Peyer's patch (tissue), 4 donors: Measurements from ENCODE around the gene MKNK1.

Experiments used
- CTCF ChIP-seq, 6 experiments: fragments of 450-650 bp in 4 of 6; fragments of 200-600 bp in 2 of 6; sonication (generic) in 1 of 6; IDR thresholded peaks; one replicate each; pipeline ENCODE4 v1.5.1; 2017 to 2019; ENCODE audit warnings: antibody characterized with exemption in 6 of 6, mild to moderate bottlenecking in 3 of 6, moderate library complexity in 1 of 6
- POLR2A ChIP-seq, 2 donors: fragments of 450-650 bp; IDR thresholded peaks; one replicate each; pipeline ENCODE4 v1.5.1; 2017; ENCODE audit warnings: antibody characterized with exemption in 2 of 2, mild to moderate bottlenecking in 2 of 2, moderate library complexity in 2 of 2

GRCh38 chr1:46530311-46530710 is 73.8 kb downstream of the MKNK1 start:
- TF ChIP-seq CTCF (IDR thresholded peaks at IDR 0.05) = no peak
- no peak for TF ChIP-seq POLR2A (IDR thresholded peaks at IDR 0.05)
